ENCODE data around the gene APIP.

APIP gene

GRCh38 chr11:34916015-34916842 lies at the start of gene APIP, which contains the start of gene PDHX:
Gene APIP (minus strand): TSS chr11:34916379. CDS start chr11:34916284, 95 bp downstream.
Gene PDHX (plus strand): TSS chr11:34916618. CDS start chr11:34916656, 38 bp downstream.
- DNase-seq (ENCODE audit: low spot score) = peak; percentile 98

GRCh38 chr11:34964610-34965331 lies 48.6 kb upstream of the APIP start:
- no peak for DNase-seq (ENCODE audit: low spot score)

- no peak for DNase-seq (ENCODE audit: low spot score)
Observed at GRCh38 chr11:34963351-34963750, 47.2 kb upstream of the APIP start.

GRCh38 chr11:34962034-34962433 lies 45.9 kb upstream of the APIP start:
- no peak for DNase-seq (ENCODE audit: low spot score)

GRCh38 chr11:34960277-34960676 lies 44.1 kb upstream of the APIP start:
- peak; percentile 17 for DNase-seq (ENCODE audit: low spot score)

- DNase-seq (ENCODE audit: low spot score) = no peak
Observed at GRCh38 chr11:34959770-34960169, 43.6 kb upstream of the APIP start.

GRCh38 chr11:34957606-34958005 lies 41.4 kb upstream of the APIP start:
- no peak for DNase-seq (ENCODE audit: low spot score)

GRCh38 chr11:34957206-34957605 lies 41.0 kb upstream of the APIP start:
- DNase-seq (ENCODE audit: low spot score) = no peak

- no peak for DNase-seq (ENCODE audit: low spot score)
Observed at GRCh38 chr11:34953955-34954354, 37.8 kb upstream of the APIP start.

GRCh38 chr11:34948696-34949095 lies 32.5 kb upstream of the APIP start:
- DNase-seq (ENCODE audit: low spot score) = no peak

- no peak for DNase-seq (ENCODE audit: low spot score)
Observed at GRCh38 chr11:34944692-34945091, 28.5 kb upstream of the APIP start.

- peak; percentile 25 for DNase-seq (ENCODE audit: low spot score)
Observed at GRCh38 chr11:34941688-34942087, 25.5 kb upstream of the APIP start.

GRCh38 chr11:34940026-34940677 lies 24.0 kb upstream of the APIP start:
- no peak for DNase-seq (ENCODE audit: low spot score)

GRCh38 chr11:34938611-34939010 lies 22.4 kb upstream of the APIP start:
- peak; percentile 50 for DNase-seq (ENCODE audit: low spot score)

GRCh38 chr11:34936945-34937629 lies 20.9 kb upstream of the APIP start:
- DNase-seq (ENCODE audit: low spot score) = no peak

GRCh38 chr11:34929794-34930763 lies 13.9 kb upstream of the APIP start:
- no peak for DNase-seq (ENCODE audit: low spot score)

- no peak for DNase-seq (ENCODE audit: low spot score)
Observed at GRCh38 chr11:34928960-34929680, 12.9 kb upstream of the APIP start.

- no peak for DNase-seq (ENCODE audit: low spot score)
Observed at GRCh38 chr11:34928268-34928959, 12.2 kb upstream of the APIP start.

- no peak for DNase-seq (ENCODE audit: low spot score)
Observed at GRCh38 chr11:34926831-34927132, 10.6 kb upstream of the APIP start.
